ENCODE measurements around the gene MTCP1.

MTCP1 gene

DNA sequence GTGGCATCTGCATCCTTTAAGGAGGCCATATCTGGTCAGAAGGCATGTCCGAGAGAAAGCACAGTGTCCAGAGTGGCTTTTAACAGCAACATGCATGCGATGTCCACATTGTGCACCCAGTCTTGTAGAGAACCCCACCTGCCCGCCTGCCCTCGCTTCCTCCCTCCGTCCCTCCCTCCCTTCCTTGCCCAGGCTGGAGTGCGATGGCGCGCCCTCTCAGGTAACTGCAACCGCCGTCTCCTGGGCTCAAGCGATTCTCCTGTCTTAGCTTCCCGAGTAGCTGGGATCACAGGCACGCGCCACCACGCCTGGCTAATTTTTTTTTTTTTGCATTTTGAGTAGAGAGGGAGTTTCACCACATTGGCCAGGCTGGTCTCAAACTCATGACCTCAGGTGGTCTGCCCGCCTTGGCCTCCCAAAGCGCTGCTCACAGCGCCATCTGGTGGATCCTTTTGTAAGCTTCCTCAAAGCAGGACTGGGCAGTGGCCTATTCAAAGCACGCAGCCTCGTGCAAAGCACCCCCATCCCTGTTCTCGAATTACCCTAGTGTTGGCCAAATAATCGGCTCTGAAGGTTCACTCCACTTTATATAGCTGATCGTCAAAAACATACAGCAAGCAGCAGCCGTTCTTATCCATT, 15.4 kb upstream of the MTCP1 start:
- TF ChIP-seq, protein P1, sequence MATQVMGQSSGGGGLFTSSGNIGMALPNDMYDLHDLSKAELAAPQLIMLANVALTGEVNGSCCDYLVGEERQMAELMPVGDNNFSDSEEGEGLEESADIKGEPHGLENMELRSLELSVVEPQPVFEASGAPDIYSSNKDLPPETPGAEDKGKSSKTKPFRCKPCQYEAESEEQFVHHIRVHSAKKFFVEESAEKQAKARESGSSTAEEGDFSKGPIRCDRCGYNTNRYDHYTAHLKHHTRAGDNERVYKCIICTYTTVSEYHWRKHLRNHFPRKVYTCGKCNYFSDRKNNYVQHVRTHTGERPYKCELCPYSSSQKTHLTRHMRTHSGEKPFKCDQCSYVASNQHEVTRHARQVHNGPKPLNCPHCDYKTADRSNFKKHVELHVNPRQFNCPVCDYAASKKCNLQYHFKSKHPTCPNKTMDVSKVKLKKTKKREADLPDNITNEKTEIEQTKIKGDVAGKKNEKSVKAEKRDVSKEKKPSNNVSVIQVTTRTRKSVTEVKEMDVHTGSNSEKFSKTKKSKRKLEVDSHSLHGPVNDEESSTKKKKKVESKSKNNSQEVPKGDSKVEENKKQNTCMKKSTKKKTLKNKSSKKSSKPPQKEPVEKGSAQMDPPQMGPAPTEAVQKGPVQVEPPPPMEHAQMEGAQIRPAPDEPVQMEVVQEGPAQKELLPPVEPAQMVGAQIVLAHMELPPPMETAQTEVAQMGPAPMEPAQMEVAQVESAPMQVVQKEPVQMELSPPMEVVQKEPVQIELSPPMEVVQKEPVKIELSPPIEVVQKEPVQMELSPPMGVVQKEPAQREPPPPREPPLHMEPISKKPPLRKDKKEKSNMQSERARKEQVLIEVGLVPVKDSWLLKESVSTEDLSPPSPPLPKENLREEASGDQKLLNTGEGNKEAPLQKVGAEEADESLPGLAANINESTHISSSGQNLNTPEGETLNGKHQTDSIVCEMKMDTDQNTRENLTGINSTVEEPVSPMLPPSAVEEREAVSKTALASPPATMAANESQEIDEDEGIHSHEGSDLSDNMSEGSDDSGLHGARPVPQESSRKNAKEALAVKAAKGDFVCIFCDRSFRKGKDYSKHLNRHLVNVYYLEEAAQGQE (IDR thresholded peaks at IDR 0.05; ENCODE audit: insufficient read depth in 1 of 2, low read depth in 2 of 2, low read length in 2 of 2), result no peak
- no peak for TF ChIP-seq POLR2AphosphoS5 (IDR thresholded peaks at IDR 0.05; ENCODE audit: low read depth, low read length)
- no peak for TF ChIP-seq FOXP2 (optimal IDR thresholded peaks at IDR 0.05; ENCODE audit: borderline replicate concordance, extremely low read depth, extremely low read length, insufficient read depth)
- no peak for TF ChIP-seq SIN3A (IDR thresholded peaks at IDR 0.05; ENCODE audit: borderline replicate concordance, insufficient read depth, low read length)
- no peak for TF ChIP-seq TAF1 (IDR thresholded peaks at IDR 0.05; ENCODE audit: borderline replicate concordance, insufficient read depth, low read length)

DNA sequence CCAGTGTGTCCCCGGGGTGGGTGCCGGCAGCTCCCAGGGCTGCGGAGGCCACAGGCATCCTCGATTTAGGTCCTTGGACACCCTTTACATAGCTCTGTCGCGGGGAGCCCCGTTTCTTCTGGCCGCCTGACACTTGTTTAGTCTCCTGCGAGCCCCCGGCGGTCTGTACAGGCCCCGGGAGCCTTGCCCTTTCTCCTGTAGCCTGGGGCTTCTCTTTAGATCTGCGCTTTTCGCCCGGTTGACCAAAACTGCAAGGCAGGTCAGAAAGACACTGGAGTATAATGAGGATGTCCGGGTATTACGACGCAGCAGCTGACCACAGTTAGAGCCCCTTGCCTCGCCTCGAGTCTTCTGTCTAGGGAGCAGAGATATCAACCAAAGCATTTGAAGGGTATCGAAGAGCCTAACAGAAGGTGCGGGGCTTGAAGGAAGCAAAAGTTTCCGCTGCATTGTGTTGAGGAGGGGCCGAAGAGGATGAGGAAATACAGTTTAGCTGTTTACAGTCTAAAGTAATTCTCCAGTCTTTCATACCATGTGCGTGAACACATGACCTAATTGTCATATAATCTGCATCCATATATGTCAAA, 851 bp upstream of the MTCP1 start:
- TF ChIP-seq TAF1 (IDR thresholded peaks at IDR 0.05; ENCODE audit: borderline replicate concordance, insufficient read depth, low read length), result no peak
- TF ChIP-seq FOXP2 (optimal IDR thresholded peaks at IDR 0.05; ENCODE audit: borderline replicate concordance, extremely low read depth, extremely low read length, insufficient read depth), result no peak
- TF ChIP-seq, protein P1 (IDR thresholded peaks at IDR 0.05; ENCODE audit: insufficient read depth in 1 of 2, low read depth in 2 of 2, low read length in 2 of 2), result no peak
- TF ChIP-seq POLR2AphosphoS5 (IDR thresholded peaks at IDR 0.05; ENCODE audit: low read depth, low read length), result no peak
- no peak for TF ChIP-seq SIN3A (IDR thresholded peaks at IDR 0.05; ENCODE audit: borderline replicate concordance, insufficient read depth, low read length)

GRCh38 chrX:155070663-155070974, 317 bp downstream of the MTCP1 start:
- TF ChIP-seq, protein P1 (IDR thresholded peaks at IDR 0.05; ENCODE audit: insufficient read depth in 1 of 2, low read depth in 2 of 2, low read length in 2 of 2), result no peak
- no peak for TF ChIP-seq TAF1 (IDR thresholded peaks at IDR 0.05; ENCODE audit: borderline replicate concordance, insufficient read depth, low read length)
- no peak for TF ChIP-seq POLR2AphosphoS5 (IDR thresholded peaks at IDR 0.05; ENCODE audit: low read depth, low read length)
- TF ChIP-seq SIN3A (IDR thresholded peaks at IDR 0.05; ENCODE audit: borderline replicate concordance, insufficient read depth, low read length), result no peak
- no peak for TF ChIP-seq FOXP2 (optimal IDR thresholded peaks at IDR 0.05; ENCODE audit: borderline replicate concordance, extremely low read depth, extremely low read length, insufficient read depth)

GRCh38 chrX:155070038-155070437, 898 bp downstream of the MTCP1 start:
- no peak for TF ChIP-seq POLR2AphosphoS5 (IDR thresholded peaks at IDR 0.05; ENCODE audit: low read depth, low read length)
- TF ChIP-seq TAF1 (IDR thresholded peaks at IDR 0.05; ENCODE audit: borderline replicate concordance, insufficient read depth, low read length), result no peak
- no peak for TF ChIP-seq SIN3A (IDR thresholded peaks at IDR 0.05; ENCODE audit: borderline replicate concordance, insufficient read depth, low read length)
- TF ChIP-seq, protein P1 (IDR thresholded peaks at IDR 0.05; ENCODE audit: insufficient read depth in 1 of 2, low read depth in 2 of 2, low read length in 2 of 2), result no peak
- no peak for TF ChIP-seq FOXP2 (optimal IDR thresholded peaks at IDR 0.05; ENCODE audit: borderline replicate concordance, extremely low read depth, extremely low read length, insufficient read depth)

Data from PFSK-1 (cell line).